ENCODE measurements around the gene KMO. TPM values are rescaled to one million over a fixed set of nuclear protein-coding genes. Genes with fewer than 3 reads are reported as not detected.

The KMO gene
- total RNA-seq, 1 donor from 2014 or later: 0.50 TPM

DNA sequence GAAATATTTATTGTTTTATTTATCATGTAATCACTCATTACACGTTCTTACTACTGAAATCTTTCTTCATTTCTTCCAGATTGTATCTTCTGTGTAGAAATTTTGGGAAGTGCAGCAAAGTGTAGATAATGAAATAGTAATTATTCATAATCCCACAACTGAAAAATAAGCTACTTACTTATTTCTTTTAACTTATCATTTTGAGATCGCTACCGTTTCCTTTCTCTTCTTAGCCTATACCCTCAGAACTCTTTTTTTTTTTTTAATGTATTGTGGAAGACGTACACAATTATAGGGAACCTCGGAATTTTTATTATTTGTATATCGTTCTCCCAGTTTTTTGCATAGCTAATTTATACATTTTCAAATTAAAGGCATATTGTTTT is 12.1 kb upstream of the KMO start:
- Mint-ChIP-seq H3K36me3 (ENCODE audit: low read depth, unreplicated experiment) (peaks cover 3% of the 10 kb centered on the region), H3K27ac (ENCODE audit: unreplicated experiment) (no peak overlapping the region), H3K4me1 (ENCODE audit: low read depth, unreplicated experiment) (peaks cover 8% of the 10 kb centered on the region), H3K4me3 (ENCODE audit: unreplicated experiment) (no peak overlapping the region), H3K27me3 (ENCODE audit: low read depth, unreplicated experiment) (no peaks in the 10 kb centered on the region), H3K9me3 (ENCODE audit: unreplicated experiment) (no peaks in the 10 kb centered on the region)
- Histone ChIP-seq H3K9ac (ENCODE audit: low read length) (no peak overlapping the region), H3K27me3 (ENCODE audit: insufficient read depth, low read length) (peaks cover 3% of the 10 kb centered on the region), H3K27ac (ENCODE audit: low read depth, low read length) (no peak overlapping the region), H4K20me1 (ENCODE audit: insufficient read depth, low read length) (peaks cover 4% of the 10 kb centered on the region), H3K79me2 (ENCODE audit: insufficient read depth, low read length) (peaks cover 42% of the 10 kb centered on the region), H3K36me3 (ENCODE audit: insufficient read depth, low read length) (no peaks in the 10 kb centered on the region), H3K9me3 (ENCODE audit: insufficient read depth, low read depth, low read length) (no peaks in the 10 kb centered on the region), H3K4me1 (ENCODE audit: insufficient read depth, low read length) (no peaks in the 10 kb centered on the region), H3K4me2 (ENCODE audit: low read length) (peak overlapping the region; percentile 91), H2AFZ (ENCODE audit: low read depth, low read length) (peak overlapping the region; percentile 47), H3K4me3 (ENCODE audit: insufficient read depth, low read depth, low read length) (peak overlapping the region; percentile 83)
- DNase-seq (ENCODE audit: low read depth) (no peak), FAIRE-seq (no peak)
- no peak for TF ChIP-seq EZH2 (IDR thresholded peaks at IDR 0.05; ENCODE audit: insufficient read depth, low read length)
- TF ChIP-seq, protein P1, sequence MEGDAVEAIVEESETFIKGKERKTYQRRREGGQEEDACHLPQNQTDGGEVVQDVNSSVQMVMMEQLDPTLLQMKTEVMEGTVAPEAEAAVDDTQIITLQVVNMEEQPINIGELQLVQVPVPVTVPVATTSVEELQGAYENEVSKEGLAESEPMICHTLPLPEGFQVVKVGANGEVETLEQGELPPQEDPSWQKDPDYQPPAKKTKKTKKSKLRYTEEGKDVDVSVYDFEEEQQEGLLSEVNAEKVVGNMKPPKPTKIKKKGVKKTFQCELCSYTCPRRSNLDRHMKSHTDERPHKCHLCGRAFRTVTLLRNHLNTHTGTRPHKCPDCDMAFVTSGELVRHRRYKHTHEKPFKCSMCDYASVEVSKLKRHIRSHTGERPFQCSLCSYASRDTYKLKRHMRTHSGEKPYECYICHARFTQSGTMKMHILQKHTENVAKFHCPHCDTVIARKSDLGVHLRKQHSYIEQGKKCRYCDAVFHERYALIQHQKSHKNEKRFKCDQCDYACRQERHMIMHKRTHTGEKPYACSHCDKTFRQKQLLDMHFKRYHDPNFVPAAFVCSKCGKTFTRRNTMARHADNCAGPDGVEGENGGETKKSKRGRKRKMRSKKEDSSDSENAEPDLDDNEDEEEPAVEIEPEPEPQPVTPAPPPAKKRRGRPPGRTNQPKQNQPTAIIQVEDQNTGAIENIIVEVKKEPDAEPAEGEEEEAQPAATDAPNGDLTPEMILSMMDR (IDR thresholded peaks at IDR 0.05; ENCODE audit: insufficient read depth, low read depth, low read length): no peak

DNA sequence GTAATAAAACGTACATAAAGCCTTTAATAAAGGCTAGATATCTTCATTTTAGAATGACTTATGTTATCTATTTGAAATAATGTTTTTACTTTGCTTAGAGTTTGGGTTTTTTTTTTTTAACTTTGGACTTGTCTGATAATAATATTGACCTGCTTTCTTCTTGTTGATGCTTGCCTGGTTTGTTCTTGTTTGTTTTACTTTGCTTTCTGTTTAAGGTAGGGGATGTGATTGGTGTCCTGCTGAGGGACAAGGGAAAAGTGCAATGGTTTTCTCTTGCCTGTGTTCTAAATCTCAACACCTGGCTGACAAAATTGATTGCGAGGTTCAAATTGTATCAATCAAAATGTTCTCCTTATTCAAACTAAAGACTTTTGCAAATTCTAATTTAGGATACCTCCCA is 10.5 kb upstream of the KMO start:
- Mint-ChIP-seq H3K27ac (ENCODE audit: unreplicated experiment) (no peak overlapping the region), H3K27me3 (ENCODE audit: low read depth, unreplicated experiment) (no peaks in the 10 kb centered on the region), H3K4me1 (ENCODE audit: low read depth, unreplicated experiment) (peaks cover 8% of the 10 kb centered on the region), H3K36me3 (ENCODE audit: low read depth, unreplicated experiment) (no peaks in the 10 kb centered on the region), H3K4me3 (ENCODE audit: unreplicated experiment) (no peak overlapping the region), H3K9me3 (ENCODE audit: unreplicated experiment) (no peaks in the 10 kb centered on the region)
- Histone ChIP-seq H3K4me3 (ENCODE audit: insufficient read depth, low read depth, low read length) (no peak overlapping the region), H3K4me1 (ENCODE audit: insufficient read depth, low read length) (no peaks in the 10 kb centered on the region), H3K9ac (ENCODE audit: low read length) (no peak overlapping the region), H3K27me3 (ENCODE audit: insufficient read depth, low read length) (peaks cover 3% of the 10 kb centered on the region), H4K20me1 (ENCODE audit: insufficient read depth, low read length) (peaks cover 4% of the 10 kb centered on the region), H3K9me3 (ENCODE audit: insufficient read depth, low read depth, low read length) (no peaks in the 10 kb centered on the region), H3K27ac (ENCODE audit: low read depth, low read length) (no peak overlapping the region), H3K4me2 (ENCODE audit: low read length) (no peak overlapping the region), H2AFZ (ENCODE audit: low read depth, low read length) (no peak overlapping the region), H3K36me3 (ENCODE audit: insufficient read depth, low read length) (no peaks in the 10 kb centered on the region), H3K79me2 (ENCODE audit: insufficient read depth, low read length) (peaks cover 28% of the 10 kb centered on the region)
- no peak for FAIRE-seq
- DNase-seq (ENCODE audit: low read depth): no peak
- no peak for TF ChIP-seq EZH2 (IDR thresholded peaks at IDR 0.05; ENCODE audit: insufficient read depth, low read length)
- TF ChIP-seq, protein P1 (IDR thresholded peaks at IDR 0.05; ENCODE audit: insufficient read depth, low read depth, low read length): no peak

DNA sequence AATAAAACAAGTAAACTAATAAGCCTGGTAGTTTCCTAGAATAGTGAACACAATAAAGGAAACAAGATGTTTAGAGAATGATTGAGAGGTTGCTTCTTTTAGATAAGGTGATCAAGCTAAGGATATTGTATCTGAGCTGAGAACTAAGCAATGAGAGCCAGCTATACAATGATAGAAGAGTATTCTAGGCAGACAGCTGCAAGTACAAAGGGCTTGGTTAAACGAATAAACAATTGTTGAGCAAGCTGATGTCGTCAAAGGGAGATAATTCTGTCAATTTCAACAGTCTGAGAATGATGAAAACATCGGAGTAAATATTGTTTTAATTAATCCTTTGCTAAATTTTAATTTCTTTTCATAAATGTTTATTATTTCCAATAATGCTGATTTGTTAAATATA is 7.2 kb upstream of the KMO start:
- Mint-ChIP-seq H3K27me3 (ENCODE audit: low read depth, unreplicated experiment) (no peaks in the 10 kb centered on the region), H3K36me3 (ENCODE audit: low read depth, unreplicated experiment) (no peaks in the 10 kb centered on the region), H3K4me1 (ENCODE audit: low read depth, unreplicated experiment) (no peaks in the 10 kb centered on the region), H3K9me3 (ENCODE audit: unreplicated experiment) (no peaks in the 10 kb centered on the region), H3K4me3 (ENCODE audit: unreplicated experiment) (no peak overlapping the region), H3K27ac (ENCODE audit: unreplicated experiment) (no peak overlapping the region)
- TF ChIP-seq, protein P1 (IDR thresholded peaks at IDR 0.05; ENCODE audit: insufficient read depth, low read depth, low read length): no peak
- H3K27me3 ChIP-seq (ENCODE audit: insufficient read depth, low read length): peaks cover 3% of the 10 kb centered on the region
- H3K27ac ChIP-seq (ENCODE audit: low read depth, low read length): no peak overlapping the region
- H2AFZ ChIP-seq (ENCODE audit: low read depth, low read length): no peak overlapping the region
- no peaks in the 10 kb centered on the region for H3K36me3 ChIP-seq (ENCODE audit: insufficient read depth, low read length)
- no peaks in the 10 kb centered on the region for H3K9me3 ChIP-seq (ENCODE audit: insufficient read depth, low read depth, low read length)
- no peak overlapping the region for H3K9ac ChIP-seq (ENCODE audit: low read length)
- no peaks in the 10 kb centered on the region for H3K79me2 ChIP-seq (ENCODE audit: insufficient read depth, low read length)
- no peak overlapping the region for H3K4me3 ChIP-seq (ENCODE audit: insufficient read depth, low read depth, low read length)
- FAIRE-seq (no peak), DNase-seq (ENCODE audit: low read depth) (no peak)
- H3K4me2 ChIP-seq (ENCODE audit: low read length): no peak overlapping the region
- H4K20me1 ChIP-seq (ENCODE audit: insufficient read depth, low read length): no peaks in the 10 kb centered on the region
- no peaks in the 10 kb centered on the region for H3K4me1 ChIP-seq (ENCODE audit: insufficient read depth, low read length)

Data from astrocyte (in vitro differentiated cells and primary cell).